ENCODE results near the gene UROC1. TPM values are rescaled to one million over a fixed set of nuclear protein-coding genes. Genes with fewer than 3 reads are reported as not detected.

Gene UROC1
- total RNA-seq, 2 experiments from 2014 or later, result not detected

DNA sequence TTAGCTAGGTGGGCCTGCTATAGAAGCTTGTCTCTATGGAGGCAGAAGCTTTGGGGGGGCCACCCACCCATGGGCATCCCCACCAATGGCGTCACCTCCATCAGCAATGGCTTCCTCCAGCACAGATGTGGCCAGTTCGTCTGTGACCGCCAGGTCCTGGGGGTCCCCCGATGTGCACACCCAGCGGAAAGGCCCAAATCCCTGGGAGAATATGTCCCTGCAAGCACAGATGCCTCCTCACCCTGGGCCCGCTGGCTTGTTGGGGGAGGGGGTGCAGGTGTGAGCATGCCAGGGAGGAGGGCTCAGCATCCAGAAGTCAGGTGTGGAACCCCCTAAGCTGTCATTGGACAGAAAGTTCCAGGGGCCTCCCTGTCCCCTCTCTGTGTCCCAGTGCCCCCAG lies 19.6 kb downstream of the UROC1 start:
- Mint-ChIP-seq H3K9me3 (ENCODE audit: low read depth) (no peaks in the 10 kb centered on the region), H3K36me3 (ENCODE audit: low read depth) (no peaks in the 10 kb centered on the region), H3K4me3 (no peak overlapping the region), H3K27me3 (no peaks in the 10 kb centered on the region), H3K4me1 (no peaks in the 10 kb centered on the region), H3K27ac (no peak overlapping the region)
- ChIA-PET CTCF (interaction anchor here (1.0 kb wide), 1 partner anchor 17 kb away, joined by 3 read pairs; no protein-coding TSS in a partner anchor), POLR2A (no interaction called here)
- DNase-seq, result no peak
- no peak for ATAC-seq
- intact Hi-C loops (cut with DNase I, micrococcal nuclease), result no loop called here

DNA sequence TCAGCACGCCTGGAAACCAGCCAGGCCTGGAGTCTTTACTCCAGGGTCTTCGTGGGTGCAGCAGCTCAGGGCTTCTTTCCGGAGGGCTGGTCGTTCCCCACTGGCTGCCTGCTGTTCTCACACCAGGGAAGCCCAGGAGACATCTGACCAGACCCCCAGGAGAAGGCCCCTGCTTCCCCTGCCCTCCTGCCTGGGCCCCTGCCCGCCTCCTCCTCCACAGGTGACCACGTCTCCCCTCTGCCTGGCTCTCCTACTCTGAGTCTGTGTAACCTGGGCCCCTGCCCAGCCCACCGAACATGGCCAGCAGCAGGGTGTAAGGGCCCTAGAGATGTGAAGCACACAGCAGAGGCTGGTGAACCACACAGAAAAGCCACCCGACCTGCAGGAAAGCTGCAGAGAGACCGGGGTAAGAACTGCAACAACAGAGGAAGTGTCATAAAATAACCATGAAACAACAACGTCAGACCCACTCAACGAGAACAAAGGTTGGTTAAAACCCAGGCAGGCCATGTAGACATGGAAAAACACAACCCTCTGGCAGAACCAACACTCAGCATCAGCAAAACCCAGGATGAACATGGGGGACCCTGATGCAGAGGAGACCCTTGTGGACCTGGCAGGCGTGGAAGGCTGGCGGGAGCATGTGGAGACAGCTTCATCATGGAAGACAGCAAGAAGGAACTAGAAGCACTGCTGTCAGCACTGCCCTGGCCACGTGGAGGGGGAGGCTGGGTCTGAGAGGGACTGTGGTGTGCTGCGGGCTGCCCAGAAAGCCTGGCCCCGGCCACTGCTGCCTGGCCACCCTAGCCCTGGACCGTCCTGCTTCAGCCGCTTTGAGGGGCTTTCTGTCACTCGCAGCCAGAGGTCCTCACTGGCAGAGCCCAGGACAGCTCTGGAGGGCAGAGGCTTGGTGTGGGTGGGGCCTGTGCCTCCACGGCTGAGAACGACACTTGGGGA lies 20.4 kb downstream of the UROC1 start:
- intact Hi-C loops (cut with DNase I, micrococcal nuclease), result no loop called here
- no peak overlapping the region for H3K27ac Mint-ChIP-seq
- DNase-seq (no peak), ATAC-seq (no peak)
- H3K4me1 Mint-ChIP-seq, result no peaks in the 10 kb centered on the region
- H3K9me3 Mint-ChIP-seq (ENCODE audit: low read depth), result no peaks in the 10 kb centered on the region
- H3K36me3 Mint-ChIP-seq (ENCODE audit: low read depth), result no peaks in the 10 kb centered on the region
- ChIA-PET CTCF (interaction anchor here (1.0 kb wide), 1 partner anchor 17 kb away, joined by 3 read pairs; no protein-coding TSS in a partner anchor), POLR2A (interaction anchor here (0.7 kb wide), 1 partner anchor 64 kb away, joined by 3 read pairs; no protein-coding TSS in a partner anchor)
- no peak overlapping the region for H3K4me3 Mint-ChIP-seq
- H3K27me3 Mint-ChIP-seq, result no peaks in the 10 kb centered on the region

DNA sequence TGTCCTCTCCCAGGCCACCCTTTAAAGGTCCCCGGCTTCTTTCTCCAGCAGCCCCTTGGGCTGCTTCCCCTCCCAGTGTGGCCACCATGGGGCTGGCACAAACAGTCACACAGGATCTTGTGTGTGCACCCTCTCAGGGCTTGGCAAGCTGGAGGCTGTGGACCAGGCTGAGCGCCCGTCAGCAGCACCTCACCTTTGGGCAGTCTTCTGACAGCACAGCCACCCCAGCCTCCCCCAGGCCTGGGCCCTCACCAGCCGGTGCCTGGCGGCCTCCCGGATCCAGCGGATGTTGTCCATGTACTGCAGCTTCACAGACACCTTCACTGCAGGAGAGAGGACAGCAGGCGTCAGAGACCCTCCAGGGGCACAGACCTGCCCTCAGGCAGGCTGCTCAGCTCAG lies 21.8 kb downstream of the UROC1 start:
- Mint-ChIP-seq H3K4me1 (no peaks in the 10 kb centered on the region), H3K9me3 (ENCODE audit: low read depth) (no peaks in the 10 kb centered on the region), H3K27ac (no peak overlapping the region), H3K27me3 (no peaks in the 10 kb centered on the region), H3K4me3 (no peak overlapping the region), H3K36me3 (ENCODE audit: low read depth) (no peaks in the 10 kb centered on the region)
- ATAC-seq, result no peak
- no peak for DNase-seq
- POLR2A ChIA-PET, result no interaction called here
- intact Hi-C loops (cut with DNase I, micrococcal nuclease), result no loop called here
- CTCF ChIA-PET, result interaction anchor here (0.6 kb wide), 1 partner anchor 165 kb away, joined by 4 read pairs; no protein-coding TSS in a partner anchor

DNA sequence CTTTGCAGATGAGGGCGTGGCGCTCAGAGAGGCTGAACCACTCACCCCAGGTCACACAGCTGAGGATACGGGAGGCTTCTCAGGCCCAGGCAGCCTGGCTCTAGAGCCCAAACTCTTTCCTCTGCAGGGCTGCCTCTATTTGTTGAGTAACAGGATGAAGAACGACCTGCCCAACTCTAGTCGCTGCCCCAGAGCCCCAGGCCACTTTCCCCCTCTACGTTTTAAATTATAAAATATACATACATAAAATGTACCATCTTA lies 22.7 kb downstream of the UROC1 start:
- intact Hi-C loops (cut with DNase I, micrococcal nuclease), result no loop called here
- Mint-ChIP-seq H3K36me3 (ENCODE audit: low read depth) (no peaks in the 10 kb centered on the region), H3K27ac (no peak overlapping the region), H3K9me3 (ENCODE audit: low read depth) (no peaks in the 10 kb centered on the region), H3K4me3 (no peak overlapping the region), H3K27me3 (no peaks in the 10 kb centered on the region), H3K4me1 (no peaks in the 10 kb centered on the region)
- ATAC-seq (no peak), DNase-seq (no peak)
- ChIA-PET POLR2A (no interaction called here), CTCF (no interaction called here)

- CTCF ChIA-PET, result interaction anchor here (0.8 kb wide), 1 partner anchor 28 kb away, joined by 4 read pairs; no protein-coding TSS in a partner anchor
- ATAC-seq, result no peak
- Mint-ChIP-seq H3K4me1 (no peaks in the 10 kb centered on the region), H3K27me3 (no peaks in the 10 kb centered on the region), H3K27ac (no peak overlapping the region), H3K4me3 (no peak overlapping the region), H3K36me3 (ENCODE audit: low read depth) (no peaks in the 10 kb centered on the region), H3K9me3 (ENCODE audit: low read depth) (no peaks in the 10 kb centered on the region)
- DNase-seq, result no peak
- POLR2A ChIA-PET, result no interaction called here
- intact Hi-C loops (cut with DNase I, micrococcal nuclease), result no loop called here
Measured at GRCh38 chr3:126494204-126494969, 23.2 kb downstream of the UROC1 start.

- Mint-ChIP-seq H3K27me3 (no peaks in the 10 kb centered on the region), H3K36me3 (ENCODE audit: low read depth) (no peaks in the 10 kb centered on the region), H3K4me1 (no peaks in the 10 kb centered on the region), H3K9me3 (ENCODE audit: low read depth) (no peaks in the 10 kb centered on the region), H3K27ac (no peak overlapping the region), H3K4me3 (no peak overlapping the region)
- intact Hi-C loops (cut with DNase I, micrococcal nuclease), result no loop called here
- ChIA-PET CTCF (interaction anchor here (0.8 kb wide), 1 partner anchor 29 kb away, joined by 4 read pairs; no protein-coding TSS in a partner anchor), POLR2A (no interaction called here)
- DNase-seq (no peak), ATAC-seq (no peak)
Measured at GRCh38 chr3:126493739-126494138, 23.8 kb downstream of the UROC1 start.

DNA sequence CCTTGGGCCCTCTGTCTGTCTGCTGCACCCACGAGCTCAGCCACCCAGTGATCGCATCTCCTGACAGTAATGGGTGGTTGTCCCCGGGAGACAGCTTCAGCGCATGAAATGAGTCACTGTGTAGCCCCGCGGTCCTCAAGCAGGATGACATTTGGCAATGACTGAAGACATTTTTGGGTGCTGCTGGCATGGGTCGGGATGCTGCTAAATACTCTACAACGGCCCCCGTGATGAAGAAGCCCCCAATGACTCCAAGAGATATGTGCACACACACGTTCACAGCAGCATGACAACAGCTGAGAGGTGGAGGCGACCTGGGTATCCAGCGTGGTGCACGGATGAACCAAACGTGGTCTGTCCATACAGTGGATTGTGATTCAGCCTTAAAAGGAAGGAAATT lies 24.5 kb downstream of the UROC1 start:
- no peak overlapping the region for H3K27ac Mint-ChIP-seq
- H3K4me1 Mint-ChIP-seq, result no peaks in the 10 kb centered on the region
- no peaks in the 10 kb centered on the region for H3K27me3 Mint-ChIP-seq
- DNase-seq, result no peak
- CTCF ChIA-PET, result no interaction called here
- no peak for ATAC-seq
- POLR2A ChIA-PET, result no interaction called here
- H3K9me3 Mint-ChIP-seq (ENCODE audit: low read depth), result no peaks in the 10 kb centered on the region
- no peak overlapping the region for H3K4me3 Mint-ChIP-seq
- intact Hi-C loops (cut with DNase I, micrococcal nuclease), result no loop called here
- no peaks in the 10 kb centered on the region for H3K36me3 Mint-ChIP-seq (ENCODE audit: low read depth)

DNA sequence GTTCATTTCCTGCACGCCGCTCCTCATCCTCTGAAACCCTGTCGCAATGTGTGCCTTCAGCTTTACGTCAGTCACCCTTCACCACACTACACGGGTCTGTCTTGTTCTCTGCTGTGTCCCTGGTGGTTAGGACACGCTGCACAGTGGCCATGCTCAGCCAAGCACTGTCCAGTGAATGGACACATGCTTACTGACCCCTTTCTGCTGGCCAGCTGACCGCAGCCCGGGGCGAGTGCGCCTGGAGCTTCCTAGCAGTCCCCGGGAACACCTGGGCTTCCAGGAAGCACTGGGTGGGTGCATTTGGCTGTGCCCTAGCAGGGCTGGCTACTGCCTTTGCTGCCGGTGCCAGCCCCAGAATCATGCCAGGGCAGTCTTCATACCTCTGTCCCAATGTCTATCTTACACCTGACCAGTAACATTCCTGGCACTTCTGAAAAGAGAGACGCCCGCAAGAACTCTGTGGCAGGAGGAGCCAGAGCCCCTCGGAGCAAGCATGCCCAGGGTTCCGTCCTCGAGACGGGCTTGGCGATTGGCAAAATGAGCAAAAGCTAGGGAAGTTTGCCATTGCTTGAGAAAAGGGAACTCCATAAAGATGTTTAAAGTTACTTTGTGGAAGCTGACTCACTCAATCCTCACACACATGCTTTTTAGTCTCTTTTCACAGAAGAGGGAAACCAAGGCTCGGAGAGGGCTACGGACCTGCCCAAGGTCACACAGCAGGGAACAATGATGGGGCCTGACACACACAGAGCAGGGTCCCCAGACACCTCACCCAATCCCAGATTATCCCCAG lies 26.2 kb downstream of the UROC1 start:
- POLR2A ChIA-PET, result interaction anchor here (0.6 kb wide), 1 partner anchor 148 kb away, joined by 3 read pairs; no protein-coding TSS in a partner anchor
- intact Hi-C loops (cut with DNase I, micrococcal nuclease), result no loop called here
- H3K36me3 Mint-ChIP-seq (ENCODE audit: low read depth), result no peaks in the 10 kb centered on the region

GRCh38 chr3:126490619-126491018 lies 27.0 kb downstream of the UROC1 start:
- ChIA-PET CTCF (interaction anchor here (0.8 kb wide), 1 partner anchor 357 kb away, joined by 4 read pairs; no protein-coding TSS in a partner anchor), POLR2A (interaction anchor here (0.6 kb wide), 1 partner anchor 147 kb away, joined by 3 read pairs; no protein-coding TSS in a partner anchor)
- Mint-ChIP-seq H3K4me1 (peaks cover 10% of the 10 kb centered on the region), H3K27ac (no peak overlapping the region), H3K4me3 (no peak overlapping the region), H3K27me3 (no peaks in the 10 kb centered on the region), H3K9me3 (ENCODE audit: low read depth) (no peaks in the 10 kb centered on the region), H3K36me3 (ENCODE audit: low read depth) (no peaks in the 10 kb centered on the region)
- no peak for DNase-seq
- intact Hi-C loops (cut with DNase I, micrococcal nuclease), result no loop called here
- no peak for ATAC-seq

More for the DNA sequence above, 26.2 kb downstream of the UROC1 start:
- Mint-ChIP-seq H3K4me1 (peaks cover 8% of the 10 kb centered on the region), H3K27me3 (no peaks in the 10 kb centered on the region), H3K4me3 (no peak overlapping the region), H3K27ac (no peak overlapping the region), H3K9me3 (ENCODE audit: low read depth) (no peaks in the 10 kb centered on the region)
- CTCF ChIA-PET, result interaction anchor here (0.8 kb wide), 1 partner anchor 358 kb away, joined by 4 read pairs; no protein-coding TSS in a partner anchor
- DNase-seq (no peak), ATAC-seq (no peak)

- DNase-seq (no peak), ATAC-seq (no peak)
- no peaks in the 10 kb centered on the region for H3K36me3 Mint-ChIP-seq (ENCODE audit: low read depth)
- no peaks in the 10 kb centered on the region for H3K9me3 Mint-ChIP-seq (ENCODE audit: low read depth)
- H3K4me3 Mint-ChIP-seq, result no peak overlapping the region
- H3K27me3 Mint-ChIP-seq, result no peaks in the 10 kb centered on the region
- H3K27ac Mint-ChIP-seq, result no peak overlapping the region
- H3K4me1 Mint-ChIP-seq, result peaks cover 10% of the 10 kb centered on the region
- ChIA-PET POLR2A (no interaction called here), CTCF (no interaction called here)
- intact Hi-C loops (cut with DNase I, micrococcal nuclease), result no loop called here
Measured at GRCh38 chr3:126488886-126489569, 28.5 kb downstream of the UROC1 start.

GRCh38 chr3:126488185-126488584 lies 29.4 kb downstream of the UROC1 start:
- ATAC-seq (no peak), DNase-seq (no peak)
- H3K4me1 Mint-ChIP-seq, result peaks cover 10% of the 10 kb centered on the region
- H3K27ac Mint-ChIP-seq, result no peak overlapping the region
- no peaks in the 10 kb centered on the region for H3K36me3 Mint-ChIP-seq (ENCODE audit: low read depth)
- intact Hi-C loops (cut with DNase I, micrococcal nuclease), result no loop called here
- ChIA-PET POLR2A (no interaction called here), CTCF (no interaction called here)
- no peaks in the 10 kb centered on the region for H3K9me3 Mint-ChIP-seq (ENCODE audit: low read depth)
- H3K27me3 Mint-ChIP-seq, result no peaks in the 10 kb centered on the region
- no peak overlapping the region for H3K4me3 Mint-ChIP-seq
